OCI-LY7 (cell line): ENCODE measurements around the gene PARM1. TPM values are rescaled to one million over a fixed set of nuclear protein-coding genes. Genes with fewer than 3 reads are reported as not detected.

Experiments used
- BruUV-seq: library from RNA; stranded (reverse); fragments of 400-500 nt; replicated peaks from 2 replicates; lab custom pipeline; 2021; lab: Mats Ljungman, UMichigan
- CTCF ChIA-PET: fragments of 300-600 bp; sonication (Branson Sonifier 250); formaldehyde crosslinking; loops from one replicate; lab custom pipeline; 2022; ENCODE audit warnings: antibody characterized with exemption; ENCODE audit not compliant: unreplicated experiment; lab: Charles Lee
- POLR2A ChIA-PET: fragments of 300-600 bp; sonication (Branson Sonifier 250); formaldehyde crosslinking; loops from one replicate; lab custom pipeline; 2022; ENCODE audit warnings: antibody characterized with exemption; lab: Charles Lee
- DNase-seq: peaks from one replicate; pipeline ENCODE4 v3.0.0-alpha.2; 2015; ENCODE audit warnings: low spot score
- H2AFZ ChIP-seq: fragments of 200-600 bp; sonication (generic), shearing (Covaris generic); 2 replicates; pipeline ENCODE4 v1.6.1; 2014; ENCODE audit warnings: mild to moderate bottlenecking, antibody characterized with exemption, low read length, moderate library complexity
- H3K27ac ChIP-seq: fragments of 200-600 bp; sonication (generic); 2 replicates; pipeline ENCODE4 v1.5.1; 2014; ENCODE audit warnings: mixed run types, low read depth, mild to moderate bottlenecking, moderate library complexity, low read length, inconsistent platforms; ENCODE audit not compliant: poor library complexity, severe bottlenecking
- H3K36me3 ChIP-seq: fragments of 200-600 bp; sonication (generic); 2 replicates; pipeline ENCODE4 v1.6.1; 2014; ENCODE audit warnings: mild to moderate bottlenecking, antibody characterized with exemption, low read length, moderate library complexity, mixed read lengths; ENCODE audit not compliant: insufficient read depth
- H3K4me1 ChIP-seq: fragments of 200-600 bp; sonication (generic); 2 replicates; pipeline ENCODE4 v1.5.1; 2014; ENCODE audit warnings: mild to moderate bottlenecking, low read length; ENCODE audit not compliant: insufficient read depth, poor library complexity, severe bottlenecking
- H3K4me2 ChIP-seq: fragments of 200-600 bp; sonication (generic); 2 replicates; pipeline ENCODE4 v1.6.1; 2014; ENCODE audit warnings: mild to moderate bottlenecking, low read length
- H3K4me3 ChIP-seq: fragments of 200-600 bp; sonication (generic); 2 replicates; pipeline ENCODE4 v1.5.1; 2014; ENCODE audit warnings: mild to moderate bottlenecking, low read depth, low read length; ENCODE audit not compliant: poor library complexity, severe bottlenecking
- H3K79me2 ChIP-seq: fragments of 200-600 bp; sonication (generic); 2 replicates; pipeline ENCODE4 v1.6.1; 2016; ENCODE audit warnings: low read depth, mild to moderate bottlenecking, low read length, moderate library complexity, mixed read lengths; ENCODE audit not compliant: insufficient read depth
- H3K9me2 ChIP-seq: fragments of 200-600 bp; sonication (generic); 2 replicates; pipeline ENCODE4 v1.6.1; 2016; ENCODE audit warnings: mild to moderate bottlenecking, low read length, mixed read lengths; ENCODE audit not compliant: insufficient read depth
- H3K9me3 ChIP-seq: fragments of 200-600 bp; sonication (generic); 2 replicates; pipeline ENCODE4 v1.6.1; 2014; ENCODE audit warnings: mild to moderate bottlenecking, mixed run types, low read length, mixed read lengths
- H4K20me1 ChIP-seq: fragments of 200-600 bp; sonication (generic); 2 replicates; pipeline ENCODE4 v1.6.1; 2014; ENCODE audit warnings: mild to moderate bottlenecking, antibody characterized with exemption, low read length, moderate library complexity, mixed read lengths; ENCODE audit not compliant: insufficient read depth
- EZH2phosphoT487 ChIP-seq: fragments of 200-600 bp; sonication (generic); IDR thresholded peaks from 2 replicates; pipeline ENCODE4 v1.6.1; 2018; ENCODE audit warnings: low read depth, borderline replicate concordance, mild to moderate bottlenecking, mixed run types, antibody characterized with exemption, low read length, moderate library complexity, mixed read lengths
- intact Hi-C: fragments of 100-400 bp; cut with micrococcal nuclease; formaldehyde crosslinking; loops from one replicate; pipeline ENCODE4 v1.10.0; 2022; ENCODE audit not compliant: unreplicated experiment
- total RNA-seq, 2 experiments: library from RNA; depleted of rRNA in 1 of 2; stranded (reverse); fragments of >200 nt in 1 of 2; shearing (Covaris generic) in 1 of 2; gene quantifications; 2 replicates each; pipeline ENCODE4 v1.2.3, GENCODE V29; 2014 to 2022
- TF ChIP-seq, protein P1 (sequence below): fragments of 200-600 bp; sonication (generic); conservative IDR thresholded peaks from 2 replicates; pipeline ENCODE4 v1.5.1; 2014; ENCODE audit warnings: mild to moderate bottlenecking, antibody characterized with exemption, low read length, moderate library complexity, mixed read lengths

The PARM1 gene
- total RNA-seq, 2 experiments from 2014 or later: not detected

DNA sequence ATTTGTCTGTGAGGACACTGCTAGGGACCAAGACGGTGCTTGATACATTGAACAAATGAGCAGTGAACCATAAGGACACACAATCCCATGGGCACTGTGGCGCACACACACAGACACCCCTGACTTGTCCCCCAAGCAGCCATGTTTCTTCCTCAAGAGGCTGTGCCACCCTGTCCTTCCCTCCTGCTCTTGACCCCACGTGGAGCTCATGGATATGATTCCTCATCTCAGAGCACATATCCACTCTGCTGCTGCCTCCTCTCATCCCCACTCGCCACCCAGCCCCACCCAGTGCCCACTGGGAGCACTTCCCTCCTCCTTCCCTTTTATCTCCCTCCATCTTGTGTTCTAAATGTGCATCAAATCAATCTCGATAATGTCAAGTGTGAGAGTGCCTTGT lies 102.4 kb downstream of the PARM1 start:
- CTCF ChIA-PET: no interaction called here

DNA sequence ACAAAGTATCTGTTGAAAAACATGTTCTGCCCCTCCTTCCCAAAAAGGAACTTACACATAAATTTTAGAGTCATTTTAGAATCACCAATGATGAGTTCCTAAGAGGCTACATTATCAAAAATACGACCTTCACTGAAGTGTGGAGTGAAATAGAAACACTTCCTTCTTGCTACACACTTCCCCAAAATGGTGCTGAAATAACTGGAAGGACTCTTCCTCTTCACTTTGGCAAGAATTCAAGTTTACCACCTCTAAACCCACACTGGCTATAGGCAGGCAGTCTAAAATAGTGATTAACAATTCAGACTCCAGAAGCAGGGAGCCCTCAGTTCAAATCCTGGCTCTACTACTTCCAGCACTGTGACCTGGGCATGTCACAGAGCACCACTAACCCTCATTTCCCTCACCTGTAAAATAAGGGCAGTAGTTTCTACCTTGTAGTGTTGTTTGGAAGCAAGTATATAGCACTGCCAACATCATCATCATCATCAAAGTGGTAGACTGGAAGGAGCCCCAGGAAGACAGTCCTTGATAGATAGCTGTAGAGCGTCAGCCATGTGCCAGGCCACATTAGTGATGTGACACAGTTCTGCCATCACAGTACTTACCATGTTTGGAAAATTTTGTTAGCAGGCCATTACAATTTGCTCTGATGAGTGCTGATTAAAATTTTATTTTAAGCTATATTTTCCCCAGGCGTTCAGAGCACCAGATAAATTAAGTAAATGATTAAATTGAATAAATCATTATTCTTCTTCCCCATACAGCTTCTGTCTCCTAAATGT lies 103.3 kb downstream of the PARM1 start:
- H4K20me1 ChIP-seq: no peaks in the 10 kb centered on the region
- H3K9me2 ChIP-seq: no peaks in the 10 kb centered on the region
- no peaks in the 10 kb centered on the region for H3K9me3 ChIP-seq
- no peak for DNase-seq
- intact Hi-C loops: no loop called here
- ChIA-PET CTCF (no interaction called here), POLR2A (no interaction called here)
- no peaks in the 10 kb centered on the region for H3K79me2 ChIP-seq
- no peak overlapping the region for H2AFZ ChIP-seq
- no TSS peak for BruUV-seq
- H3K36me3 ChIP-seq: no peaks in the 10 kb centered on the region
- H3K27ac ChIP-seq: no peak overlapping the region
- TF ChIP-seq, protein P1, sequence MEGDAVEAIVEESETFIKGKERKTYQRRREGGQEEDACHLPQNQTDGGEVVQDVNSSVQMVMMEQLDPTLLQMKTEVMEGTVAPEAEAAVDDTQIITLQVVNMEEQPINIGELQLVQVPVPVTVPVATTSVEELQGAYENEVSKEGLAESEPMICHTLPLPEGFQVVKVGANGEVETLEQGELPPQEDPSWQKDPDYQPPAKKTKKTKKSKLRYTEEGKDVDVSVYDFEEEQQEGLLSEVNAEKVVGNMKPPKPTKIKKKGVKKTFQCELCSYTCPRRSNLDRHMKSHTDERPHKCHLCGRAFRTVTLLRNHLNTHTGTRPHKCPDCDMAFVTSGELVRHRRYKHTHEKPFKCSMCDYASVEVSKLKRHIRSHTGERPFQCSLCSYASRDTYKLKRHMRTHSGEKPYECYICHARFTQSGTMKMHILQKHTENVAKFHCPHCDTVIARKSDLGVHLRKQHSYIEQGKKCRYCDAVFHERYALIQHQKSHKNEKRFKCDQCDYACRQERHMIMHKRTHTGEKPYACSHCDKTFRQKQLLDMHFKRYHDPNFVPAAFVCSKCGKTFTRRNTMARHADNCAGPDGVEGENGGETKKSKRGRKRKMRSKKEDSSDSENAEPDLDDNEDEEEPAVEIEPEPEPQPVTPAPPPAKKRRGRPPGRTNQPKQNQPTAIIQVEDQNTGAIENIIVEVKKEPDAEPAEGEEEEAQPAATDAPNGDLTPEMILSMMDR: no peak
- no peak for TF ChIP-seq EZH2phosphoT487
- no peak overlapping the region for H3K4me3 ChIP-seq
- H3K4me2 ChIP-seq: no peak overlapping the region
- H3K4me1 ChIP-seq: no peaks in the 10 kb centered on the region

More for the DNA sequence above, 102.4 kb downstream of the PARM1 start:
- no peak overlapping the region for H3K4me2 ChIP-seq
- no peaks in the 10 kb centered on the region for H3K9me2 ChIP-seq
- H3K4me1 ChIP-seq: no peaks in the 10 kb centered on the region
- no peak for TF ChIP-seq EZH2phosphoT487
- TF ChIP-seq, protein P1: no peak
- no peaks in the 10 kb centered on the region for H3K36me3 ChIP-seq
- no peaks in the 10 kb centered on the region for H3K9me3 ChIP-seq
- no peak overlapping the region for H2AFZ ChIP-seq
- H3K79me2 ChIP-seq: no peaks in the 10 kb centered on the region
- no peak for DNase-seq
- H3K27ac ChIP-seq: no peak overlapping the region
- no peaks in the 10 kb centered on the region for H4K20me1 ChIP-seq
- no peak overlapping the region for H3K4me3 ChIP-seq
- BruUV-seq: no TSS peak
- intact Hi-C loops: no loop called here
- POLR2A ChIA-PET: no interaction called here

DNA sequence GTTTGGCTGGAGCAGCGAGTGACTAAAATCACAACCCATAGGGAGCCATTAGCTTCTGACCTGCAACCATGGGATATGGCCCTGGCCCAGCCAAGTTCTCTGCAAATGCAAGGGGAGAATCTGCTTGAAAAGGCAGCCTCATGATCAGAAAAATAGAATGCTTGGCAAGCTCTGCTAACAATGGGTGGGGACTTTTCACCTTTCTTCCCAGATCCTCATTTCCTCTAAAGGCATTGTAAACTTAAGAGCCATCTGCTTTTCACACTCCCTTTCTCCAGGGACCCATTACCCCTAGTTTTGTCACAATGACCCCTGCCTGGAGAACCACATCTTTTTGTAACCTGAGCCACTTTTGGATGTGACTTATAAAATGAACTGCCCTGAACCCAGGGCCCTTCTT lies 104.3 kb downstream of the PARM1 start:
- no peaks in the 10 kb centered on the region for H3K9me2 ChIP-seq
- no peak overlapping the region for H3K27ac ChIP-seq
- no peak for TF ChIP-seq EZH2phosphoT487
- TF ChIP-seq, protein P1: no peak
- CTCF ChIA-PET: no interaction called here
- POLR2A ChIA-PET: no interaction called here
- DNase-seq: no peak
- no peaks in the 10 kb centered on the region for H3K36me3 ChIP-seq
- no peak overlapping the region for H3K4me3 ChIP-seq
- no peaks in the 10 kb centered on the region for H3K79me2 ChIP-seq
- H3K4me2 ChIP-seq: no peak overlapping the region
- H3K9me3 ChIP-seq: no peaks in the 10 kb centered on the region
- H4K20me1 ChIP-seq: no peaks in the 10 kb centered on the region
- no TSS peak for BruUV-seq
- intact Hi-C loops: no loop called here
- H3K4me1 ChIP-seq: no peaks in the 10 kb centered on the region
- H2AFZ ChIP-seq: no peak overlapping the region
